Urinary bladder (tissue), 4 donors: ENCODE results near the gene YPEL1. TPM values are rescaled to one million over a fixed set of nuclear protein-coding genes. Genes with fewer than 3 reads are reported as not detected.
A peak's percentile ranks its signal among the peaks of the same experiment; 100 is the strongest.

Experiments
- DNase-seq: peaks from one replicate; pipeline ENCODE4 v3.0.0-alpha.2; 2015; ENCODE audit errors: extremely low spot score
- H3K27ac ChIP-seq: one replicate; pipeline ENCODE4 v1.5.1; 2013; ENCODE audit warnings: low read depth, mild to moderate bottlenecking, moderate library complexity
- H3K36me3 ChIP-seq: one replicate; pipeline ENCODE4 v1.6.1; 2013; ENCODE audit warnings: mild to moderate bottlenecking, moderate library complexity; ENCODE audit not compliant: insufficient read depth
- H3K4me1 ChIP-seq: one replicate; pipeline ENCODE4 v1.6.1; 2013; ENCODE audit warnings: mild to moderate bottlenecking, moderate library complexity; ENCODE audit not compliant: insufficient read depth
- H3K4me3 ChIP-seq: one replicate; pipeline ENCODE4 v1.5.1; 2013; ENCODE audit warnings: low read depth, low read length
- WGBS: extraction: QIAGEN DNeasy Blood & Tissue Kit; methylation state at CpG from one replicate; pipeline ENCODE4 v1.1.7; 2013; 5-methylcytosine and 5-hydroxymethylcytosine counted together
- polyA plus RNA-seq: library from polyadenylated mRNA; stranded (reverse); fragments of 200-250 nt; gene quantifications from one replicate; pipeline ENCODE4 v1.2.3, GENCODE V29; 2013
- total RNA-seq: library from RNA; depleted of rRNA; stranded (reverse); fragments of >200 nt; gene quantifications from one replicate; pipeline ENCODE4 v1.2.3, GENCODE V29; 2014
- donor health status: healthy with polysubstance abuse.
- donor health status: healthy.

YPEL1 gene, protein sequence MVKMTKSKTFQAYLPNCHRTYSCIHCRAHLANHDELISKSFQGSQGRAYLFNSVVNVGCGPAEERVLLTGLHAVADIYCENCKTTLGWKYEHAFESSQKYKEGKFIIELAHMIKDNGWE
- 7.0 TPM for total RNA-seq
- polyA plus RNA-seq = 5.5 TPM

DNA sequence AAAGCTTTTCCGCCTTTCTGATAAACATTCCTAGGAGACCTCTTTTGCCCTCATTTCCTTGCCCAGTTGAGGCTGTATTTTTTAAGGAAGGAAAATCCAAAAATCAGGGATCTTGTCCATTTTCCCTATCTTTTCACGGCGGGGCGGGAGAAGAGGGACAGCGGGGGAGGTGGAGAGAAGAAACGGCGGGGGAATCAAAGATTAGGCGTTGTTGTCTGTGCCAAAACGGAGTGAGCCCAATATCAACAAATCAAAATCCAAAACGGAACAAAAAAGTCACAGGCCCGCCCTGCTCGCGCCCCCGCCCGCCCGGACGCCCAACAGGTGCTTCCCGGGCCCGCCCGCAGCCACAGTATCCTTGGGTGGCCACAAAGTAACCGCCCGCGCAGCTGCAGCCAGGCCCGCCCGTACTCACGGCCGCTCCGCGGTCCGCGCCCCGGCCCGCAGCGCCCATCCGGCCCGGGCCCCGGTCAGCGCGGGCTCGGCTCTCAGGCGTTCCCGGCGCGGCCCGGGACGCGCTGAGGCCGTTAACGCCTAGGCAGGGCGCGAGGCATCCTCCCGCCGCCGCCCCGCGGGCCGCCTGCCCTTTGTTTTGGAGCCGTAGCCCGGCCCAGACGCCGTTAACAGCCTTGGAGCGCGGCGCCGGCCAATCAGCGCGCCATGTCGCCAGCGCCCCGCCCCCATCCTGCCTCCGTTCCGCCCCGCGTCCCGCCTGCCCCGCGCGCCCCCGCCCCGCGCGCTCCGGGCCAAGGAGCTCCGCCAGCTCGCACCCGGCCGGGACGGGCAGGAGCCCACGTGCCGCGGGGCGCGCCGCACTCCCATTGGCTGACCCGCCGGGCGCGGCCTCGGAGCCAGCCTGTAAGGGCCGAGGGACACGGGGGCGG is at the start of gene YPEL1:
Gene YPEL1, minus strand, starts transcription at position 595 of the 884 bp plus-strand sequence. CDS start 25,050 bp downstream, outside the sequence.
- DNase-seq = peak; percentile 81
- peak within 1 kb of the TSS; percentile 64 for H3K4me3 ChIP-seq
- H3K4me1 ChIP-seq = no peaks in the 10 kb centered on the region
- H3K27ac ChIP-seq = peak within 1 kb of the TSS; percentile 29
- under 1% methylated on average over 102 of the region's 102 CpGs for WGBS
- no peaks in the 10 kb centered on the region for H3K36me3 ChIP-seq

DNA sequence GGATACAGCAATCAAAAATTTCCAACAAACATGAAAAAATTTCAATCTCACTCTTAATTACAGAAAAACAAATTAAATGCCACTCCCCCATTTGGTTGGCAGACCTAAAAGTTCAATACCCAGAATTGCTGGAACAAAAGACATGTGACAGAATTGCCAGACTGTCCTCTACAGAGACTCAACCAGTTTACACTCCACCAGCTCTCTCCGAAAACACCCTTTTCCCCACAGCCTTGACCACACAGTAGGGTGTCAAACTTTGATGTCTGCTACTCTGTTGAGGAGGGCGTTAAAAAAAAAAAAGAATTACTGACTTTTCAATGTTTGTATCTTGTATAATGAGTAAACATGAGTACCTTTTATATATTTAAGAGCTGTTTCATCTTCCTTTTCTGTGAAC is 44.7 kb upstream of the YPEL1 start:
- DNase-seq = no peak
- Histone ChIP-seq H3K4me3 (no peak overlapping the region), H3K27ac (no peak overlapping the region), H3K4me1 (no peaks in the 10 kb centered on the region), H3K36me3 (no peaks in the 10 kb centered on the region)
- 95% methylated on average over 2 of the region's 2 CpGs for WGBS

DNA sequence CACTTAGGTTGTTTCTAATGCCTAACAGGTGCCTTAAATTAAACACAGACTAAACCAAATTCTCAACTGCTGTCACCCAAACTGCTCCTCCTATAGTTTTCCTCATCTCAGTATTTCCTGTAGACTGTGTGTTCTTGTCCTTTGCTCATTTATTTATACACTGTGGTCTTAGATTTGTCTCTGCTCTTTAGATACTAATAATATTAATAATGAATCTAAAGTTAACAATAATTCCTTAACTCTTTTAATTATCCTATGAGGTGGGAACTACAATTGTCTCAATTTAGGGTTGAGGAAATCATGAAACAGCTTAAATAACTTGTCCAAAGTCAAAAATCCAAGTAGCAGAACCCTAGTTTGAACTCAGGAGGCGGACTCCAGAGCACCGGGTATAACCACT is 43.9 kb upstream of the YPEL1 start:
- WGBS = 92% methylated on average over 2 of the region's 2 CpGs
- DNase-seq = no peak
- no peaks in the 10 kb centered on the region for H3K4me1 ChIP-seq
- no peak overlapping the region for H3K4me3 ChIP-seq
- H3K36me3 ChIP-seq = no peaks in the 10 kb centered on the region
- no peak overlapping the region for H3K27ac ChIP-seq

DNA sequence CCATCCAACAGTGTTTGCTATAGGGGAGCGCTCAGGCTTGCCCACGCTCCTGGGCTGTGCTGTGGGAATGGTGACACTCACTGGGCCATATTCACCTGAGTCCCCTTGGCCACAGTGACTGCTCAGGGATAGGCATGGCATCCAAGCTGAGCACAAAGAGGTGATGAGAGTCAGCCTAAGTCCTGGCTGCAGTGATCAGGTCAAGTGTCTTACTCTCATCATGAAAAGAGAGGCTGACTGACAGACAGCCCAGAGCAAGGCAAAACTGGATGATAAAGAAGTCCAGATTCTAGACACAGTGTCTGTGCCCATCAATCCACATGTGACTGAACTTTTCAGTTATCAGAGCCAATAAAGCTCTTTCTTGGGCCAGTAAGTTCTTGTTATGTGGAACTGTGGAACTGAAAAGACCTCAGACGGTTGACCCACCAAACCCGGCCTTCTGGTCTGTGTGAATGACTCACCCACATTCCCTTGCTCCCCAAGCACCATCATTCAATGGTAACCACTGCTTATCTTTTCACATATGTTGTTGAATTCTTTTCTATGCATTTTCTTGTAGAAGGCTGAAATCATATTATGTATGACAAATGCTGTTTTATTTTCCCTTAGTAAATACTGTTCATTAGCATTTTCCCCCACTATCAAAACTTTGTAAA is 43.2 kb upstream of the YPEL1 start:
- no peaks in the 10 kb centered on the region for H3K36me3 ChIP-seq
- no peak overlapping the region for H3K4me3 ChIP-seq
- DNase-seq = no peak
- no peaks in the 10 kb centered on the region for H3K4me1 ChIP-seq
- 90% methylated on average over 4 of the region's 4 CpGs for WGBS
- no peak overlapping the region for H3K27ac ChIP-seq

DNA sequence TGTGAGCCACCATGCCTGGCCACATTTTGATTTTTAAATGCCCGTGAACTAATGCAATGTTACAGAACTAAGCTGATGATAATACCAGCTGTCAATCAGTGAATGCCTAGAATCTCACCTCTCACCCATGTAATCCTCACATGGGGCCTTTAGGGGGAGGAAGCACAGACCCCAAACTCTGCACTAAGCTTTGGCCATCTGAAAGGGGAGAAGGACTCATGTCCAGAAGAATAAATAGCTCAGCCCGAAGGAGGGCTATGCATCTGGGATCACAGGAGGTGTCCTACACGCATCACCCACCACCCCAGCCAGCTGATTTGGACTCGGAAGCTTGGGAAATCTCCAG is 36.0 kb upstream of the YPEL1 start:
- no peaks in the 10 kb centered on the region for H3K4me1 ChIP-seq

DNA sequence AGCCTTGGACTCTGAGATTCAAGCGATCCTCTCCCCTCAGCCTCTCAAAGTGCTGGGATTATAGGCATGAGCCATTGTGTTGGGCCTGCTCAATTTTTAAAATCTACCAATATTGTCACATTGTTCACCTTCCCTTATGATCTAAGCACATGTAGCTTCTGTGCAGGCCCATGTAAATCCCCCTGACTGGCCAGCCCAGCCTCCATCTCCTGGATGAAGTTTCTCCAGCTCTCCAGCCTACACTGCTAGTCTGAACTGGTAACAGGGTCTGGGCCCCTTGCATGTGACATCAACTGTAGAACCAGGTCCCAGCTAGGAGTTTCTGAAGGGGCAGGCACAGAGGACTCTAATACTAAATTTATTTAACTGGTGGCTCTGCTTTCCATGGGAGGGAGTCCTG is 32.8 kb upstream of the YPEL1 start:
- DNase-seq = no peak
- Histone ChIP-seq H3K4me1 (no peaks in the 10 kb centered on the region), H3K27ac (no peak overlapping the region), H3K36me3 (no peaks in the 10 kb centered on the region), H3K4me3 (no peak overlapping the region)
- 100% methylated on average over 1 of the region's 1 CpG for WGBS

More for the DNA sequence above, 36.0 kb upstream of the YPEL1 start:
- 96% methylated on average over 4 of the region's 4 CpGs for WGBS
- H3K27ac ChIP-seq = no peak overlapping the region
- no peaks in the 10 kb centered on the region for H3K36me3 ChIP-seq
- no peak for DNase-seq
- H3K4me3 ChIP-seq = no peak overlapping the region

DNA sequence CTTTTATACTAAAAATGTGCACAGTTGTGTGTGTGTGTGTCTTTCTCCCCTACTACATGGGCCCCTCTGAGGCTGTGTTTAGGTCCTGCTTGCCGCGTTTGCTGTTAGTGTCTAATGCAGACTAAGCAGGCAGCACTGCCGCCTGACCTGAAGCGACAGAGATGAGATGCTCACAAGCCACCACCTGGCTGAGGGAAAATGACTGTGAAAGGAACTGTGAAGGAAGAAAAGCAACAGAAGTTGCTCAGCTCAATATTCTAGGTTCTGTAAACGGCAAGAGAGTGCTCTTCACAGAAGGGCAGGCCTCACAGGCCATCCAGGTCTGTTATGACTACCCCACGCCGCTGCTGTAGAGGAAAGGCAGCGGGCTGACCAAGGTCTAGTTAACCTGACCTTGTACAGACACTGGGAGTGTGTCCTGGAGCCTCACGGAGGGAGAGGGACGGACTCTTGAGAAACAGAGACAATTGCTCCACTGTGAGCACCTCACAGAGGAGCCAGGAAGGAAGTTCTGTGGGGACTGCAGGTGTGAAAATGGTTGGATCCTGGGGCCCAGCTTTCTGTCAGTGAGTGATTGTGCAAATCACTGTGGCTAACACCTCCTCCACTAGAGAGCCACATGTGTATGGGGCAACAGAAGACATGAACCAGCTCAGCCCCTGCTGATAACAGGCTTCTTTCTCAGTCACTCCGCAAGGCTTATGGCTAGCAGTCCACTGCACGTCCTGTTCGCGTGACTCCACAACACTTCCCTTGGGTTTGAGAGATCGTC is 31.3 kb upstream of the YPEL1 start:
- 85% methylated on average over 15 of the region's 15 CpGs for WGBS
- no peaks in the 10 kb centered on the region for H3K4me1 ChIP-seq
- no peak overlapping the region for H3K4me3 ChIP-seq
- DNase-seq = no peak
- no peak overlapping the region for H3K27ac ChIP-seq
- H3K36me3 ChIP-seq = peaks cover 4% of the 10 kb centered on the region

DNA sequence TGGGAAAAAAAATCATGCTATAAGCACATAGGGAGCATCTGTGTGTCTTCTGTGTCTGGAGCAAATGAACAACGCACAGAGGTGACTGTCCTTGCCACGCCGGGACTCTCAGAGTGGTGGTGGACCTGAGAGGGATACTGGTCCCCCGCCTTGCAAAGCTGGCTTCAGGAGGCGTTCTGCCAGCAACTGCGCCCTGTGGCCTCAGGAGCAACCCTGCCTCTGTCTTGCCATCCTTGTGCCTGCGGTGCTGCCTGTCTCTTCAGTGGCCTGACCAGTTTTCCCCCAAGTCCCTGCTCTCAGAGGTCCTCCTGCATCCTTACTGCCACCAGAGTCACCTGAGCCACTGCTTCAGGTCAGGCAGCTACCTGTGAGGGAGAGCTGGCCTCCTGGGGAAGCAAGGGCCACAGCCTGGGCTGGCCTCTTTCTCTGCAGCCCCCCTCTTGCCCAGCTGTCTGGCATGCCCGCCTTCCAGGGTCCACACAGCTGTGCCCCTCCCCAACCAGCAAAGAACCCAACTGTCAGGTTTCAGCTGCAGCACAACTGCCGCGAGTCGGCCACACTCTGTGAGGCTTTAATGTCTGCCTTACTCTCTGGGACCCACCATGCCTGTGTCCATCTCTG is 30.4 kb upstream of the YPEL1 start:
- DNase-seq = no peak
- no peak overlapping the region for H3K27ac ChIP-seq
- H3K4me3 ChIP-seq = no peak overlapping the region
- WGBS = 94% methylated on average over 11 of the region's 11 CpGs
- H3K4me1 ChIP-seq = no peaks in the 10 kb centered on the region
- H3K36me3 ChIP-seq = peaks cover 5% of the 10 kb centered on the region

DNA sequence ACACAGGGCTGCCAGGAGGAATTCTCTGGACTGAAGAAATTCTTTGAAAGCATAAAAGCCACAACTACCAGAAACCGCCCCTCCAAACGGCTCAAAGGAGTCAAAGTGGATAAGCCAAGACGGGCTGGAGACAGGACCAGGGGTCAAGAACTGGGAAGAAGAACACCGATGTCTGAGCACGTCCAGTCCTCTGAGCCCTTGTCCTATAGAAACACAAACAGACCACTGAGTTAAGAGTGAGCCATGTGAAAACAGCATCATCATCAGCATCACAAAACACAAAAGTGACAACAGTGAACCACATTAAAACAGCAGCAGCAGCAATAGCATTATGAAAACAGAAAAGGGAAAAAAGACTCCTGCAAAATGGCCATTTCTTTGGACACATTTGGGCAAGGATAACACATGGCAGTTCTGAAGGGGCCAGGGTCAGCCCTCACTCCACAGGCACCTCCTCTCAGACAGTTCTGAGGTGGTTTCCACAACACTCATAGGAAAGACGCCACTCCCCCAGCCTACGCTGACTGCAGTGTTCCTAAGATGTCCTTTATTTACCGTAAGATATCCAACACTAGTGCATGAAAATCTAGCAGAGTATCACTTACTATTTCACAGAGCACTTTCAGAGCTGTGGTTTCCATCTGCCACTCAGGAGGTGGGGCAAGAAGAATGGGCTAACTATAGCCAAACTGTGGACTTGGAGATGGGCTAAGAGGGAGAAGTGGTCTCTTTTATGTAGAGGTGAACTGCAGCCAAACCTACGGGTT is 28.6 kb upstream of the YPEL1 start:
- Histone ChIP-seq H3K27ac (no peak overlapping the region), H3K4me1 (no peaks in the 10 kb centered on the region), H3K36me3 (peaks cover 5% of the 10 kb centered on the region), H3K4me3 (no peak overlapping the region)
- WGBS = 90% methylated on average over 9 of the region's 9 CpGs
- DNase-seq = no peak

DNA sequence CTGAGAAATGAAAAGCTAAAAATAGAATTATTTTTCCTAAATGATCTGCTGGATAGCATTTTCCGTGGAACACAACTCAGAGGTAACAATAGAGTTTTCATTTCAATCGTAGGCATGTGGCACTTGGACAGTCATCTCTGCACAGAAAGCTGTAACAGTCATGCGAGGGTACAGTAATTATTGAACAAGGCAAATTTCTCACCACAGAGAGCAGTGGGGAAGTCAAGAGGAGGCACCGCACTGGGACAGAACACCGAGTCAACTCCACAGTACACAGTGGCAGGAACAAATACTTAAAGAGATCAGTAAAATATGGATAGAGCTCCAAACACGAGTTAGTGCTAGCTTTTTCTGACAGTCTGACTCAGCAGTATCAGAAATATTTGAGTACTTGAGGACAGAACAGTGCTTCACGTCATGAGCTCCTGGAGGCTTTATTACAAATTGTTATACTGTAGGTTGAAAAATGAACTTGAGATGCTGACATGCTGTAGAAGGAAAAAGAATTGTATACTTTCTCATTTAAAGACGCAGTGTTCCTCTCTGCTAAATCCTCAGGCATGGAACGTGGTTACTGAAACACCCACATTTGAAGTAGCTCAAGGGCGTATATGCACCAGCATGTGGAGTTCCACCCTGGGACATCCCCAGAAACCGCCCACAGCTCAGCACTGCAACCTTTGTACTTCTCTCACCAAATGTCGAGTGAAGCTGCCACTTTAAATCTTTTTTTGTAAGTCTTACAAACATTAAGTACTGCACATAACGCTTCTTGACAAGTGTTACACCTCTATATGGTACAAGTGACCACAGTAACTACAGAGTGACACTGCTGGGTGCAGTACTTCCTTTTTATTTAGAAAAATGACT is 27.4 kb upstream of the YPEL1 start:
- H3K4me3 ChIP-seq = no peak overlapping the region
- 81% methylated on average over 13 of the region's 13 CpGs for WGBS
- no peak overlapping the region for H3K27ac ChIP-seq
- peaks cover 5% of the 10 kb centered on the region for H3K36me3 ChIP-seq
- no peak for DNase-seq
- no peaks in the 10 kb centered on the region for H3K4me1 ChIP-seq

DNA sequence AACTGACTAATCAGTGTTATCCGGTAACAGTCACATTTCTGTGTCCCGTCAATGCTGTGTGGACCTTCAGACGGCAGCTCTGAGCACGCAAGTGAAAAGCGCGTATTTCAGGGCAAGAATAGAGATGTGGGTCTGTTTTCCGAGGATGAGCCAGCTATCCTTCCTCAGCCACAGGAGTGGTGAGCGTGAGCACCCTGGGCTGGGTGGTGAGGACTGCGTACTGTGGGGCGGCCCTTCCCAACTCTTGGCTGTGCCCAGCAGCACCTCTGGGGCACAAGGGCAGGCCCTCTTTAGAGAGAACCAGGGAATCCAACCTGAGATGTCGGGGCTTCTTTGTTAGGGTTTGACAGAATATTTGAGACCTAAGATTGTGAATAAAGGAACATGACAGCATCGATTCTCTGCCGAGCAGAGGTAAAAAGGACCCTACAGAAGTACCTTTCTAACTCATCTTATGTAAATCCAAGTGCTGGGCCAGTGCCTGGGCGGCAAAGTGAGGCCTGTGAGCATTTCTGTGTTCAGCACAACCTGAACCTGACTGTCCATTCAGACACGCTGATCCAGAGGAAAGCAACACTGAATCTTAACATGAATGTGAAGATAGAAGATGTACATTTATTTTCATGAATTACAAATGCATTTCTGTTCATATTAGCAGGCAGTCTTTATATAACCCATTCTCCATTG is 26.5 kb upstream of the YPEL1 start:
- H3K4me3 ChIP-seq = no peak overlapping the region
- no peak overlapping the region for H3K27ac ChIP-seq
- no peaks in the 10 kb centered on the region for H3K4me1 ChIP-seq
- WGBS = 94% methylated on average over 15 of the region's 15 CpGs
- DNase-seq = no peak
- peaks cover 5% of the 10 kb centered on the region for H3K36me3 ChIP-seq
